GM12864 (cell line): Measurements from ENCODE around the gene IGLL1.
"Not testable (repeated sequence)": the region's sequence is repeated elsewhere in the genome, so short reads cannot be mapped to it uniquely, and the experiment has no call there.

Experiments
- DNase-seq: peaks from one replicate; pipeline ENCODE4 v3.0.0-alpha.2; 2011; ENCODE audit warnings: low read depth
- H3K4me3 ChIP-seq: 2 replicates; pipeline ENCODE4 v1.5.1; 2011; ENCODE audit warnings: mild to moderate bottlenecking, low read depth, low read length, control low read depth
- CTCF ChIP-seq: IDR thresholded peaks from 2 replicates; pipeline ENCODE4 v1.5.1; 2011; ENCODE audit warnings: low read depth, mild to moderate bottlenecking, moderate library complexity, low read length, control low read depth, inconsistent platforms; ENCODE audit errors: missing control alignments

Gene IGLL1

GRCh38 chr22:23579870-23580575 is at the start of gene IGLL1:
Gene IGLL1 (minus strand): TSS chr22:23580290. CDS start chr22:23580190, 100 bp downstream.
- DNase-seq, result no peak
- TF ChIP-seq CTCF, result no peak
- H3K4me3 ChIP-seq, result no peak within 1 kb of the TSS

- not testable (repeated sequence) for H3K4me3 ChIP-seq, DNase-seq
These were observed 48.1 kb upstream of the IGLL1 start for GRCh38 chr22:23628056-23628743.

- DNase-seq, H3K4me3 ChIP-seq: not testable (repeated sequence)
- peak; percentile 66 for TF ChIP-seq CTCF
These were observed 47.4 kb upstream of the IGLL1 start for GRCh38 chr22:23627401-23628055.

- H3K4me3 ChIP-seq, result no peak overlapping the region
- no peak for DNase-seq
- no peak for TF ChIP-seq CTCF
These were observed 46.3 kb upstream of the IGLL1 start for GRCh38 chr22:23626286-23626975.

GRCh38 chr22:23622634-23623033 is 42.5 kb upstream of the IGLL1 start:
- DNase-seq, result no peak
- no peak for TF ChIP-seq CTCF
- no peak overlapping the region for H3K4me3 ChIP-seq

GRCh38 chr22:23621916-23622315 is 41.8 kb upstream of the IGLL1 start:
- not testable (repeated sequence) for DNase-seq, H3K4me3 ChIP-seq

GRCh38 chr22:23621082-23621780 is 41.1 kb upstream of the IGLL1 start:
- TF ChIP-seq CTCF, result no peak
- DNase-seq, result peak; percentile 57

More at GRCh38 chr22:23621082-23621780, 41.1 kb upstream of the IGLL1 start:
- no peak overlapping the region for H3K4me3 ChIP-seq
